HepG2 (cell line): Measurements from ENCODE around the gene GRB10. TPM values are rescaled to one million over a fixed set of nuclear protein-coding genes. Genes with fewer than 3 reads are reported as not detected.

Source experiments
- ATAC-seq: fragments of 200-7000 bp; cut with Tn5 transposase; 3 replicates; pipeline ENCODE4 v1.9.1; 2020; ENCODE audit warnings: mild to moderate bottlenecking, moderate library complexity
- BruUV-seq: library from RNA; stranded (reverse); fragments of 400-500 nt; replicated peaks from 2 replicates; lab custom pipeline; 2021; lab: Mats Ljungman, UMichigan
- CTCF ChIA-PET: fragments of 300-600 bp; formaldehyde crosslinking; extraction: SDS; loops from one replicate; lab custom pipeline; 2021; ENCODE audit warnings: low total read pairs, inconsistent platforms, low intra/inter-chr PET ratio; lab: Yijun Ruan, JAX
- POLR2A ChIA-PET: fragments of 350-600 bp; sonication (Branson Sonifier 250); formaldehyde crosslinking; loops from one replicate; lab custom pipeline; 2020; ENCODE audit warnings: antibody characterized with exemption, inconsistent platforms; lab: Yijun Ruan, JAX
- DNase-seq: peaks from one replicate; pipeline ENCODE4 v3.0.0-alpha.2; 2015; ENCODE audit warnings: low spot score
- FAIRE-seq: peaks from 3 replicates; lab custom pipeline; 2011; peaks lifted over from hg19 to GRCh38; lab: Jason Lieb, UNC
- H2AFZ ChIP-seq: one replicate; pipeline ENCODE4 v1.6.1; 2011; ENCODE audit warnings: low read length, inconsistent platforms
- H3K27ac ChIP-seq: fragments of 300-600 bp; 3 replicates; pipeline ENCODE4 v1.8.0; 2011; ENCODE audit warnings: mixed run types, mild to moderate bottlenecking, mixed read lengths, low read length, inconsistent platforms; ENCODE audit not compliant: insufficient read depth; ENCODE audit errors: extremely low read length
- H3K27me3 ChIP-seq, 2 experiments: fragments of 200-600 bp in 1 of 2; 2 replicates in 1 of 2; 3 replicates in 1 of 2; pipeline versions ENCODE4 v1.6.0 to v1.8.0; 2011; ENCODE audit warnings: low read length in 2 of 2, mild to moderate bottlenecking in 2 of 2, moderate library complexity in 2 of 2, inconsistent platforms in 1 of 2; ENCODE audit not compliant: insufficient read depth in 2 of 2, control insufficient read depth in 1 of 2
- H3K36me3 ChIP-seq, 2 experiments: fragments of 200-600 bp in 1 of 2; replicated peaks in 1 of 2; 2 replicates in 1 of 2; 3 replicates in 1 of 2; pipeline versions ENCODE4 v1.5.1 to v1.8.0; 2011; ENCODE audit warnings: low read length in 2 of 2, inconsistent platforms in 1 of 2; ENCODE audit not compliant: insufficient read depth in 2 of 2, control insufficient read depth in 1 of 2
- H3K4me1 ChIP-seq: 2 replicates; pipeline ENCODE4 v1.5.1; 2012; ENCODE audit warnings: low read length, inconsistent platforms; ENCODE audit not compliant: insufficient read depth
- H3K4me2 ChIP-seq: 2 replicates; pipeline ENCODE4 v1.6.0; 2011; ENCODE audit warnings: low read depth, low read length, inconsistent platforms
- H3K4me3 ChIP-seq, 3 experiments: fragments of 200-600 bp in 1 of 3; sonication (generic), shearing (Covaris generic) in 1 of 3; replicated peaks in 1 of 3; 2 replicates each; pipeline ENCODE4 v1.5.1; 2011 to 2016; ENCODE audit warnings: low read length in 3 of 3, inconsistent platforms in 2 of 3, low read depth in 2 of 3, mild to moderate bottlenecking in 2 of 3, control low read depth in 1 of 3, mixed read lengths in 1 of 3; ENCODE audit not compliant: insufficient read depth in 1 of 3
- H3K79me2 ChIP-seq: one replicate; pipeline ENCODE4 v1.6.1; 2011; ENCODE audit warnings: low read length, inconsistent platforms; ENCODE audit not compliant: insufficient read depth
- H3K9ac ChIP-seq: 2 replicates; pipeline ENCODE4 v1.6.0; 2011; ENCODE audit warnings: mild to moderate bottlenecking, low read depth, low read length, inconsistent platforms; ENCODE audit not compliant: insufficient read depth
- H3K9me3 ChIP-seq: 2 replicates; pipeline ENCODE4 v1.5.1; 2012; ENCODE audit warnings: mild to moderate bottlenecking, low read length
- H4K20me1 ChIP-seq: 2 replicates; pipeline ENCODE4 v1.6.0; 2011; ENCODE audit warnings: inconsistent platforms, mild to moderate bottlenecking, low read length, moderate library complexity; ENCODE audit not compliant: insufficient read depth
- ARNTL ChIP-seq: sonication (generic); formaldehyde crosslinking; IDR thresholded peaks from 2 replicates; pipeline ENCODE4 v1.4.0; 2020; ENCODE audit warnings: mild to moderate bottlenecking, missing genetic modification reagents
- CCDC6 ChIP-seq: sonication (generic); formaldehyde crosslinking; IDR thresholded peaks from 2 replicates; pipeline ENCODE4 v1.8.1; 2022; ENCODE audit warnings: mild to moderate bottlenecking, missing genetic modification reagents, moderate library complexity
- MAF1 ChIP-seq: sonication (generic); formaldehyde crosslinking; IDR thresholded peaks from 2 replicates; pipeline ENCODE4 v1.5.0; 2020; ENCODE audit warnings: missing genetic modification reagents, borderline replicate concordance
- TEAD3 ChIP-seq: optimal IDR thresholded peaks from 2 replicates; pipeline ENCODE3; 2016; ENCODE audit warnings: borderline replicate concordance
- ZNF329 ChIP-seq: sonication (generic); formaldehyde crosslinking; IDR thresholded peaks from 2 replicates; pipeline ENCODE4 v1.9.0; 2021; ENCODE audit warnings: low read depth, mild to moderate bottlenecking, missing genetic modification reagents
- ZSCAN21 ChIP-seq: sonication (generic); formaldehyde crosslinking; IDR thresholded peaks from 2 replicates; pipeline ENCODE4 v1.8.0; 2022; ENCODE audit warnings: mild to moderate bottlenecking, missing genetic modification reagents, moderate library complexity, borderline replicate concordance
- WGBS: methylation state at CpG from one replicate; pipeline ENCODE4 v1.1.6; 2017; ENCODE audit warnings: low lambda C conversion rate; 5-methylcytosine and 5-hydroxymethylcytosine counted together
- in situ Hi-C: cut with HindIII; loops from 2 replicates; pipeline ENCODE4 v1.10.0; 2017; ENCODE audit warnings: low pct_unique_long_range_greater_than_20kb; ENCODE audit not compliant: extremely low pct_ligation_motif_present
- intact Hi-C: fragments of 100-400 bp; cut with micrococcal nuclease; formaldehyde crosslinking; loops from one replicate; pipeline ENCODE4 v1.10.0; 2022; ENCODE audit not compliant: unreplicated experiment
- polyA plus RNA-seq, 8 experiments: library from polyadenylated mRNA; depleted of rRNA in 3 of 8; stranded (reverse) in 7 of 8; unstranded in 1 of 8; fragments of >200 nt; fragmentation: Illumina TruSeq in 4 of 8; extraction: Trizol in 4 of 8; gene quantifications; 2 replicates each; pipeline versions ENCODE4 v1.2.1 to v1.2.3, GENCODE V29; 2011 to 2016; ENCODE audit warnings: low read depth in 4 of 8, missing spikeins in 1 of 8, mixed read lengths in 1 of 8; ENCODE audit not compliant: insufficient read depth in 1 of 8
- total RNA-seq, 5 experiments: library from RNA; depleted of rRNA; stranded (reverse); fragments of >200 nt; fragmentation: Illumina TruSeq; extraction: Trizol; gene quantifications; 2 replicates each; pipeline ENCODE4 v1.2.3, GENCODE V29; 2016; ENCODE audit warnings: low read depth in 1 of 5
- TF ChIP-seq, protein P1 (sequence below): sonication (generic); formaldehyde crosslinking; IDR thresholded peaks from 2 replicates; pipeline ENCODE4 v1.8.1; 2023; ENCODE audit warnings: mild to moderate bottlenecking, missing genetic modification reagents
- TF ChIP-seq, protein P2 (sequence below): sonication (generic); formaldehyde crosslinking; IDR thresholded peaks from 2 replicates; pipeline ENCODE4; 2020; ENCODE audit warnings: missing genetic modification reagents, mild to moderate bottlenecking, borderline replicate concordance
- TF ChIP-seq, protein P3 (sequence below): IDR thresholded peaks from 2 replicates; pipeline ENCODE4 v1.4.0; 2020; ENCODE audit warnings: mild to moderate bottlenecking, missing genetic modification reagents
- TF ChIP-seq, protein P4 (sequence below): sonication (generic); formaldehyde crosslinking; IDR thresholded peaks from 2 replicates; pipeline ENCODE4 v1.5.1; 2020; ENCODE audit warnings: mild to moderate bottlenecking, missing genetic modification reagents, moderate library complexity

Gene GRB10
- total and polyA plus RNA-seq, 2 of the 13 experiments (the other 11 are each of a cell fraction or from before 2014, with no cell fraction given): 4.0 to 6.8 TPM

DNA sequence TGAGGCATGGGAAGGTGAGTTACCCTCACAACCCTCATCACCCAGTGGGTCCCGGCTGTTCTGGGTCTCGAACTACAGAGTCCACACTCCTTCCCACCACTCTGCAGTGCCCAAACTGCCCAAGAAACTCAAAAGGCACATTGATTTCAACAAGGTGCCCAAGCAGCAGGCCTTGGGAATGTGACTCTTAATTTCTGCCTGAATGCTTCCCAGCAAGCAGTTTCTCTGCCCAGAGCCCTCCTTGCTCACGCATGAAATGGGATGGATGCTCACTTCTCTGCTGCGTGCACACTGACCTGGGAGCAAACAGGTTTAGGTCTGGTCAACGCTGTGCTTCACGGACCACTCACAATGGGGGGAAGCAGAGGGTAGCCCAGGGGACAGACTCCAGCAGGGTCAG lies 77.9 kb downstream of the GRB10 start:
- H4K20me1 ChIP-seq: no peaks in the 10 kb centered on the region
- no TSS peak for BruUV-seq
- H2AFZ ChIP-seq: no peak overlapping the region
- H3K4me1 ChIP-seq: peaks cover 9% of the 10 kb centered on the region
- no peaks in the 10 kb centered on the region for H3K9me3 ChIP-seq
- ChIA-PET POLR2A (no interaction called here), CTCF (no interaction called here)
- no peak for FAIRE-seq
- H3K4me2 ChIP-seq: no peak overlapping the region
- H3K79me2 ChIP-seq: no peaks in the 10 kb centered on the region
- in situ Hi-C loops: no loop called here
- 93% methylated on average over 4 of the region's 6 CpGs for WGBS
- ATAC-seq: no peak
- intact Hi-C loops: no loop called here
- H3K4me3 ChIP-seq: no peak overlapping the region
- no peaks in the 10 kb centered on the region for H3K36me3 ChIP-seq
- H3K9ac ChIP-seq: no peak overlapping the region
- no peak overlapping the region for H3K27ac ChIP-seq
- H3K27me3 ChIP-seq: no peaks in the 10 kb centered on the region
- DNase-seq: no peak
- TF ChIP-seq CCDC6 (CRISPR knock-in tag): no peak
- TF ChIP-seq, protein P1, sequence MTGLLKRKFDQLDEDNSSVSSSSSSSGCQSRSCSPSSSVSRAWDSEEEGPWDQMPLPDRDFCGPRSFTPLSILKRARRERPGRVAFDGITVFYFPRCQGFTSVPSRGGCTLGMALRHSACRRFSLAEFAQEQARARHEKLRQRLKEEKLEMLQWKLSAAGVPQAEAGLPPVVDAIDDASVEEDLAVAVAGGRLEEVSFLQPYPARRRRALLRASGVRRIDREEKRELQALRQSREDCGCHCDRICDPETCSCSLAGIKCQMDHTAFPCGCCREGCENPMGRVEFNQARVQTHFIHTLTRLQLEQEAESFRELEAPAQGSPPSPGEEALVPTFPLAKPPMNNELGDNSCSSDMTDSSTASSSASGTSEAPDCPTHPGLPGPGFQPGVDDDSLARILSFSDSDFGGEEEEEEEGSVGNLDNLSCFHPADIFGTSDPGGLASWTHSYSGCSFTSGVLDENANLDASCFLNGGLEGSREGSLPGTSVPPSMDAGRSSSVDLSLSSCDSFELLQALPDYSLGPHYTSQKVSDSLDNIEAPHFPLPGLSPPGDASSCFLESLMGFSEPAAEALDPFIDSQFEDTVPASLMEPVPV (CRISPR knock-in tag): no peak
- TF ChIP-seq MAF1 (CRISPR knock-in tag): no peak
- TF ChIP-seq, protein P2, sequence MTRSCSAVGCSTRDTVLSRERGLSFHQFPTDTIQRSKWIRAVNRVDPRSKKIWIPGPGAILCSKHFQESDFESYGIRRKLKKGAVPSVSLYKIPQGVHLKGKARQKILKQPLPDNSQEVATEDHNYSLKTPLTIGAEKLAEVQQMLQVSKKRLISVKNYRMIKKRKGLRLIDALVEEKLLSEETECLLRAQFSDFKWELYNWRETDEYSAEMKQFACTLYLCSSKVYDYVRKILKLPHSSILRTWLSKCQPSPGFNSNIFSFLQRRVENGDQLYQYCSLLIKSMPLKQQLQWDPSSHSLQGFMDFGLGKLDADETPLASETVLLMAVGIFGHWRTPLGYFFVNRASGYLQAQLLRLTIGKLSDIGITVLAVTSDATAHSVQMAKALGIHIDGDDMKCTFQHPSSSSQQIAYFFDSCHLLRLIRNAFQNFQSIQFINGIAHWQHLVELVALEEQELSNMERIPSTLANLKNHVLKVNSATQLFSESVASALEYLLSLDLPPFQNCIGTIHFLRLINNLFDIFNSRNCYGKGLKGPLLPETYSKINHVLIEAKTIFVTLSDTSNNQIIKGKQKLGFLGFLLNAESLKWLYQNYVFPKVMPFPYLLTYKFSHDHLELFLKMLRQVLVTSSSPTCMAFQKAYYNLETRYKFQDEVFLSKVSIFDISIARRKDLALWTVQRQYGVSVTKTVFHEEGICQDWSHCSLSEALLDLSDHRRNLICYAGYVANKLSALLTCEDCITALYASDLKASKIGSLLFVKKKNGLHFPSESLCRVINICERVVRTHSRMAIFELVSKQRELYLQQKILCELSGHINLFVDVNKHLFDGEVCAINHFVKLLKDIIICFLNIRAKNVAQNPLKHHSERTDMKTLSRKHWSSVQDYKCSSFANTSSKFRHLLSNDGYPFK: no peak
- no peak for TF ChIP-seq TEAD3 (CRISPR knock-in tag)
- TF ChIP-seq, protein P3, sequence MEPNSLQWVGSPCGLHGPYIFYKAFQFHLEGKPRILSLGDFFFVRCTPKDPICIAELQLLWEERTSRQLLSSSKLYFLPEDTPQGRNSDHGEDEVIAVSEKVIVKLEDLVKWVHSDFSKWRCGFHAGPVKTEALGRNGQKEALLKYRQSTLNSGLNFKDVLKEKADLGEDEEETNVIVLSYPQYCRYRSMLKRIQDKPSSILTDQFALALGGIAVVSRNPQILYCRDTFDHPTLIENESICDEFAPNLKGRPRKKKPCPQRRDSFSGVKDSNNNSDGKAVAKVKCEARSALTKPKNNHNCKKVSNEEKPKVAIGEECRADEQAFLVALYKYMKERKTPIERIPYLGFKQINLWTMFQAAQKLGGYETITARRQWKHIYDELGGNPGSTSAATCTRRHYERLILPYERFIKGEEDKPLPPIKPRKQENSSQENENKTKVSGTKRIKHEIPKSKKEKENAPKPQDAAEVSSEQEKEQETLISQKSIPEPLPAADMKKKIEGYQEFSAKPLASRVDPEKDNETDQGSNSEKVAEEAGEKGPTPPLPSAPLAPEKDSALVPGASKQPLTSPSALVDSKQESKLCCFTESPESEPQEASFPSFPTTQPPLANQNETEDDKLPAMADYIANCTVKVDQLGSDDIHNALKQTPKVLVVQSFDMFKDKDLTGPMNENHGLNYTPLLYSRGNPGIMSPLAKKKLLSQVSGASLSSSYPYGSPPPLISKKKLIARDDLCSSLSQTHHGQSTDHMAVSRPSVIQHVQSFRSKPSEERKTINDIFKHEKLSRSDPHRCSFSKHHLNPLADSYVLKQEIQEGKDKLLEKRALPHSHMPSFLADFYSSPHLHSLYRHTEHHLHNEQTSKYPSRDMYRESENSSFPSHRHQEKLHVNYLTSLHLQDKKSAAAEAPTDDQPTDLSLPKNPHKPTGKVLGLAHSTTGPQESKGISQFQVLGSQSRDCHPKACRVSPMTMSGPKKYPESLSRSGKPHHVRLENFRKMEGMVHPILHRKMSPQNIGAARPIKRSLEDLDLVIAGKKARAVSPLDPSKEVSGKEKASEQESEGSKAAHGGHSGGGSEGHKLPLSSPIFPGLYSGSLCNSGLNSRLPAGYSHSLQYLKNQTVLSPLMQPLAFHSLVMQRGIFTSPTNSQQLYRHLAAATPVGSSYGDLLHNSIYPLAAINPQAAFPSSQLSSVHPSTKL (CRISPR knock-in tag): no peak
- TF ChIP-seq ARNTL (CRISPR knock-in tag): no peak
- TF ChIP-seq, protein P4, sequence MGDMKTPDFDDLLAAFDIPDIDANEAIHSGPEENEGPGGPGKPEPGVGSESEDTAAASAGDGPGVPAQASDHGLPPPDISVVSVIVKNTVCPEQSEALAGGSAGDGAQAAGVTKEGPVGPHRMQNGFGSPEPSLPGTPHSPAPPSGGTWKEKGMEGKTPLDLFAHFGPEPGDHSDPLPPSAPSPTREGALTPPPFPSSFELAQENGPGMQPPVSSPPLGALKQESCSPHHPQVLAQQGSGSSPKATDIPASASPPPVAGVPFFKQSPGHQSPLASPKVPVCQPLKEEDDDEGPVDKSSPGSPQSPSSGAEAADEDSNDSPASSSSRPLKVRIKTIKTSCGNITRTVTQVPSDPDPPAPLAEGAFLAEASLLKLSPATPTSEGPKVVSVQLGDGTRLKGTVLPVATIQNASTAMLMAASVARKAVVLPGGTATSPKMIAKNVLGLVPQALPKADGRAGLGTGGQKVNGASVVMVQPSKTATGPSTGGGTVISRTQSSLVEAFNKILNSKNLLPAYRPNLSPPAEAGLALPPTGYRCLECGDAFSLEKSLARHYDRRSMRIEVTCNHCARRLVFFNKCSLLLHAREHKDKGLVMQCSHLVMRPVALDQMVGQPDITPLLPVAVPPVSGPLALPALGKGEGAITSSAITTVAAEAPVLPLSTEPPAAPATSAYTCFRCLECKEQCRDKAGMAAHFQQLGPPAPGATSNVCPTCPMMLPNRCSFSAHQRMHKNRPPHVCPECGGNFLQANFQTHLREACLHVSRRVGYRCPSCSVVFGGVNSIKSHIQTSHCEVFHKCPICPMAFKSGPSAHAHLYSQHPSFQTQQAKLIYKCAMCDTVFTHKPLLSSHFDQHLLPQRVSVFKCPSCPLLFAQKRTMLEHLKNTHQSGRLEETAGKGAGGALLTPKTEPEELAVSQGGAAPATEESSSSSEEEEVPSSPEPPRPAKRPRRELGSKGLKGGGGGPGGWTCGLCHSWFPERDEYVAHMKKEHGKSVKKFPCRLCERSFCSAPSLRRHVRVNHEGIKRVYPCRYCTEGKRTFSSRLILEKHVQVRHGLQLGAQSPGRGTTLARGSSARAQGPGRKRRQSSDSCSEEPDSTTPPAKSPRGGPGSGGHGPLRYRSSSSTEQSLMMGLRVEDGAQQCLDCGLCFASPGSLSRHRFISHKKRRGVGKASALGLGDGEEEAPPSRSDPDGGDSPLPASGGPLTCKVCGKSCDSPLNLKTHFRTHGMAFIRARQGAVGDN (CRISPR knock-in tag): no peak
- no peak for TF ChIP-seq ZSCAN21 (CRISPR knock-in tag)
- no peak for TF ChIP-seq ZNF329 (CRISPR knock-in tag)
